Erythroblast (primary cell): ENCODE results near the gene YY1AP1.

ENCODE experiments used
- GATA1 ChIP-seq: IDR thresholded peaks from 2 replicates; pipeline ENCODE4 v1.6.1; 2011; ENCODE audit warnings: low read depth, mild to moderate bottlenecking, control low read depth, low read length, moderate library complexity
- POLR2A ChIP-seq: IDR thresholded peaks from 2 replicates; pipeline ENCODE4 v1.6.1; 2011; ENCODE audit warnings: mild to moderate bottlenecking, low read length

GRCh38 chr1:155652951-155653350, 35.6 kb downstream of the YY1AP1 start:
- TF ChIP-seq POLR2A, result no peak
- no peak for TF ChIP-seq GATA1
